Liver (tissue), 9 donors: ENCODE measurements around the gene TIAM2. TPM values are rescaled to one million over a fixed set of nuclear protein-coding genes. Genes with fewer than 3 reads are reported as not detected.

Experiments used
- DNase-seq: peaks from one replicate; pipeline ENCODE4 v3.0.0-alpha.2; 2017; ENCODE audit warnings: low spot score
- H3K27ac ChIP-seq, 2 donors: one replicate each; pipeline ENCODE4 v1.7.0; 2013; ENCODE audit warnings: inconsistent platforms in 2 of 2, low read length in 2 of 2, control low read depth in 1 of 2, low read depth in 1 of 2, mild to moderate bottlenecking in 1 of 2
- H3K27me3 ChIP-seq, 4 donors: one replicate each; pipeline versions ENCODE4 v1.6.1 to v1.7.0; 2013; ENCODE audit warnings: low read length in 3 of 4, inconsistent platforms in 1 of 4, mild to moderate bottlenecking in 1 of 4, moderate library complexity in 1 of 4; ENCODE audit not compliant: control insufficient read depth in 4 of 4, insufficient read depth in 4 of 4
- H3K36me3 ChIP-seq, 4 donors: one replicate each; pipeline versions ENCODE4 v1.6.1 to v1.7.0; 2013; ENCODE audit warnings: low read length in 3 of 4, mild to moderate bottlenecking in 3 of 4, low read depth in 1 of 4, moderate library complexity in 1 of 4; ENCODE audit not compliant: control insufficient read depth in 4 of 4, insufficient read depth in 3 of 4
- H3K4me1 ChIP-seq, 4 donors: one replicate each; pipeline versions ENCODE4 v1.6.1 to v1.7.0; 2013; ENCODE audit warnings: low read length in 3 of 4, mild to moderate bottlenecking in 3 of 4, moderate library complexity in 1 of 4; ENCODE audit not compliant: control insufficient read depth in 4 of 4, insufficient read depth in 4 of 4
- H3K4me3 ChIP-seq, 3 donors: one replicate each; pipeline versions ENCODE4 v1.6.1 to v1.7.0; 2013; ENCODE audit warnings: low read length in 3 of 3, control low read depth in 1 of 3, low read depth in 1 of 3, mild to moderate bottlenecking in 1 of 3
- H3K9ac ChIP-seq, 2 donors: one replicate each; pipeline ENCODE4 v1.7.0; 2013; ENCODE audit warnings: low read length in 2 of 2, mild to moderate bottlenecking in 2 of 2, moderate library complexity in 2 of 2, control low read depth in 1 of 2, low read depth in 1 of 2
- H3K9me3 ChIP-seq, 4 donors: one replicate each; pipeline versions ENCODE4 v1.6.1 to v1.7.0; 2013; ENCODE audit warnings: low read length in 3 of 4; ENCODE audit not compliant: control insufficient read depth in 4 of 4
- EGR1 ChIP-seq, 2 donors: IDR thresholded peaks; 2 replicates each; pipeline ENCODE4 v1.6.1; 2016 to 2018; ENCODE audit warnings: antibody characterized with exemption in 2 of 2, low read depth in 2 of 2
- FOXA1 ChIP-seq: IDR thresholded peaks from 2 replicates; pipeline ENCODE4 v1.6.1; 2016; ENCODE audit warnings: antibody characterized with exemption
- FOXA2 ChIP-seq: IDR thresholded peaks from 2 replicates; pipeline ENCODE4 v1.6.1; 2016; ENCODE audit warnings: antibody characterized with exemption
- GABPA ChIP-seq, 2 donors: IDR thresholded peaks in 1 of 2; conservative IDR thresholded peaks in 1 of 2; 2 replicates each; pipeline ENCODE4 v1.6.1; 2016; ENCODE audit warnings: antibody characterized with exemption in 2 of 2, mild to moderate bottlenecking in 1 of 2, moderate library complexity in 1 of 2
- HNF4A ChIP-seq, 2 donors: conservative IDR thresholded peaks; 2 replicates each; pipeline ENCODE4 v1.6.1; 2016; ENCODE audit warnings: antibody characterized with exemption in 2 of 2, mild to moderate bottlenecking in 2 of 2
- HNF4G ChIP-seq: IDR thresholded peaks from 2 replicates; pipeline ENCODE4 v1.6.1; 2016; ENCODE audit warnings: antibody characterized with exemption
- JUND ChIP-seq, 2 donors: IDR thresholded peaks; 2 replicates each; pipeline ENCODE4 v1.6.1; 2016; ENCODE audit warnings: antibody characterized with exemption in 2 of 2
- NR2F2 ChIP-seq: IDR thresholded peaks from 2 replicates; pipeline ENCODE4 v1.6.1; 2016; ENCODE audit warnings: antibody characterized with exemption
- RAD21 ChIP-seq, 2 donors: IDR thresholded peaks; 2 replicates each; pipeline ENCODE4 v1.6.1; 2016; ENCODE audit warnings: antibody characterized with exemption in 2 of 2, mild to moderate bottlenecking in 2 of 2
- RXRA ChIP-seq, 2 donors: IDR thresholded peaks; 2 replicates each; pipeline ENCODE4 v1.6.1; 2017 to 2018; ENCODE audit warnings: antibody characterized with exemption in 2 of 2, mild to moderate bottlenecking in 1 of 2
- SP1 ChIP-seq: IDR thresholded peaks from 2 replicates; pipeline ENCODE4 v1.6.1; 2018; ENCODE audit warnings: antibody characterized with exemption, mild to moderate bottlenecking
- TAF1 ChIP-seq: conservative IDR thresholded peaks from 2 replicates; pipeline ENCODE4 v1.6.1; 2016; ENCODE audit warnings: antibody characterized with exemption, mild to moderate bottlenecking
- YY1 ChIP-seq: IDR thresholded peaks from 2 replicates; pipeline ENCODE4 v1.6.1; 2016; ENCODE audit warnings: antibody characterized with exemption, mild to moderate bottlenecking
- ZBTB33 ChIP-seq: IDR thresholded peaks from 2 replicates; pipeline ENCODE4 v1.6.1; 2016; ENCODE audit warnings: antibody characterized with exemption
- WGBS: extraction: QIAGEN DNeasy Blood & Tissue Kit; methylation state at CpG from one replicate; pipeline ENCODE4 v1.1.7; 2013; 5-methylcytosine and 5-hydroxymethylcytosine counted together
- polyA plus RNA-seq, 2 donors: library from polyadenylated mRNA; stranded (reverse) in 1 of 2; unstranded in 1 of 2; fragments of 200-250 nt in 1 of 2; fragments of >200 nt in 1 of 2; fragmentation: Nextera tagmentation in 1 of 2; extraction: Ambion mirVana in 1 of 2; gene quantifications; one replicate each; pipeline versions ENCODE4 v1.2.1 to v1.2.3, GENCODE V29; 2013 to 2015
- total RNA-seq, 2 donors: library from RNA; depleted of rRNA; stranded (reverse); fragments of >200 nt; gene quantifications; one replicate each; pipeline ENCODE4 v1.2.3, GENCODE V29; 2014
- TF ChIP-seq, protein P1 (sequence below): IDR thresholded peaks from 2 replicates; pipeline ENCODE4 v1.6.1; 2016; ENCODE audit warnings: antibody characterized with exemption, mild to moderate bottlenecking
- TF ChIP-seq, protein P2 (sequence below): IDR thresholded peaks from 2 replicates; pipeline ENCODE4 v1.6.1; 2016; ENCODE audit warnings: antibody characterized with exemption
- TF ChIP-seq, protein P3 (sequence below): fragments of 150-350 bp; IDR thresholded peaks from 2 replicates; pipeline ENCODE4 v1.5.1; 2017; ENCODE audit warnings: improper control_type of control experiment, low read depth, low read length; ENCODE audit not compliant: missing input control
- TF ChIP-seq, protein P4 (sequence below): IDR thresholded peaks from 2 replicates; pipeline ENCODE4 v1.6.1; 2016; ENCODE audit warnings: antibody characterized with exemption
- donor health status: healthy.
- donor health status: healthy.
- donor health status: healthy.
- donor health status: healthy.
- donor health status: healthy.

TIAM2 gene
- total and polyA plus RNA-seq, 4 donors = 0.62 to 3.7 (median 2.4) TPM

GRCh38 chr6:155241966-155242365, 246.9 kb downstream of the TIAM2 start:
- Histone ChIP-seq H3K27me3 (no peaks in the 10 kb centered on the region), H3K9ac (no peak overlapping the region), H3K36me3 (no peaks in the 10 kb centered on the region), H3K4me3 (no peak overlapping the region), H3K4me1 (no peaks in the 10 kb centered on the region), H3K9me3 (no peaks in the 10 kb centered on the region), H3K27ac (no peak overlapping the region)
- TF ChIP-seq ZBTB33 (no peak), RXRA (IDR thresholded peaks at IDR 0.05) (no peak), NR2F2 (no peak), FOXA2 (no peak), GABPA (IDR thresholded peaks at IDR 0.05 in 1 of 2, conservative IDR thresholded peaks at IDR 0.05 in 1 of 2) (no peak), EGR1 (IDR thresholded peaks at IDR 0.05; ENCODE audit: low read depth in 2 of 2) (no peak), HNF4A (conservative IDR thresholded peaks at IDR 0.05) (no peak), RAD21 (IDR thresholded peaks at IDR 0.05) (no peak), FOXA1 (no peak), SP1 (no peak), JUND (IDR thresholded peaks at IDR 0.05) (no peak), YY1 (no peak), HNF4G (no peak), TAF1 (no peak)
- TF ChIP-seq, protein P1, sequence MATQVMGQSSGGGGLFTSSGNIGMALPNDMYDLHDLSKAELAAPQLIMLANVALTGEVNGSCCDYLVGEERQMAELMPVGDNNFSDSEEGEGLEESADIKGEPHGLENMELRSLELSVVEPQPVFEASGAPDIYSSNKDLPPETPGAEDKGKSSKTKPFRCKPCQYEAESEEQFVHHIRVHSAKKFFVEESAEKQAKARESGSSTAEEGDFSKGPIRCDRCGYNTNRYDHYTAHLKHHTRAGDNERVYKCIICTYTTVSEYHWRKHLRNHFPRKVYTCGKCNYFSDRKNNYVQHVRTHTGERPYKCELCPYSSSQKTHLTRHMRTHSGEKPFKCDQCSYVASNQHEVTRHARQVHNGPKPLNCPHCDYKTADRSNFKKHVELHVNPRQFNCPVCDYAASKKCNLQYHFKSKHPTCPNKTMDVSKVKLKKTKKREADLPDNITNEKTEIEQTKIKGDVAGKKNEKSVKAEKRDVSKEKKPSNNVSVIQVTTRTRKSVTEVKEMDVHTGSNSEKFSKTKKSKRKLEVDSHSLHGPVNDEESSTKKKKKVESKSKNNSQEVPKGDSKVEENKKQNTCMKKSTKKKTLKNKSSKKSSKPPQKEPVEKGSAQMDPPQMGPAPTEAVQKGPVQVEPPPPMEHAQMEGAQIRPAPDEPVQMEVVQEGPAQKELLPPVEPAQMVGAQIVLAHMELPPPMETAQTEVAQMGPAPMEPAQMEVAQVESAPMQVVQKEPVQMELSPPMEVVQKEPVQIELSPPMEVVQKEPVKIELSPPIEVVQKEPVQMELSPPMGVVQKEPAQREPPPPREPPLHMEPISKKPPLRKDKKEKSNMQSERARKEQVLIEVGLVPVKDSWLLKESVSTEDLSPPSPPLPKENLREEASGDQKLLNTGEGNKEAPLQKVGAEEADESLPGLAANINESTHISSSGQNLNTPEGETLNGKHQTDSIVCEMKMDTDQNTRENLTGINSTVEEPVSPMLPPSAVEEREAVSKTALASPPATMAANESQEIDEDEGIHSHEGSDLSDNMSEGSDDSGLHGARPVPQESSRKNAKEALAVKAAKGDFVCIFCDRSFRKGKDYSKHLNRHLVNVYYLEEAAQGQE = no peak
- TF ChIP-seq, protein P2, sequence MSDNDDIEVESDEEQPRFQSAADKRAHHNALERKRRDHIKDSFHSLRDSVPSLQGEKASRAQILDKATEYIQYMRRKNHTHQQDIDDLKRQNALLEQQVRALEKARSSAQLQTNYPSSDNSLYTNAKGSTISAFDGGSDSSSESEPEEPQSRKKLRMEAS = no peak
- TF ChIP-seq, protein P3, sequence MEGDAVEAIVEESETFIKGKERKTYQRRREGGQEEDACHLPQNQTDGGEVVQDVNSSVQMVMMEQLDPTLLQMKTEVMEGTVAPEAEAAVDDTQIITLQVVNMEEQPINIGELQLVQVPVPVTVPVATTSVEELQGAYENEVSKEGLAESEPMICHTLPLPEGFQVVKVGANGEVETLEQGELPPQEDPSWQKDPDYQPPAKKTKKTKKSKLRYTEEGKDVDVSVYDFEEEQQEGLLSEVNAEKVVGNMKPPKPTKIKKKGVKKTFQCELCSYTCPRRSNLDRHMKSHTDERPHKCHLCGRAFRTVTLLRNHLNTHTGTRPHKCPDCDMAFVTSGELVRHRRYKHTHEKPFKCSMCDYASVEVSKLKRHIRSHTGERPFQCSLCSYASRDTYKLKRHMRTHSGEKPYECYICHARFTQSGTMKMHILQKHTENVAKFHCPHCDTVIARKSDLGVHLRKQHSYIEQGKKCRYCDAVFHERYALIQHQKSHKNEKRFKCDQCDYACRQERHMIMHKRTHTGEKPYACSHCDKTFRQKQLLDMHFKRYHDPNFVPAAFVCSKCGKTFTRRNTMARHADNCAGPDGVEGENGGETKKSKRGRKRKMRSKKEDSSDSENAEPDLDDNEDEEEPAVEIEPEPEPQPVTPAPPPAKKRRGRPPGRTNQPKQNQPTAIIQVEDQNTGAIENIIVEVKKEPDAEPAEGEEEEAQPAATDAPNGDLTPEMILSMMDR = no peak
- TF ChIP-seq, protein P4, sequence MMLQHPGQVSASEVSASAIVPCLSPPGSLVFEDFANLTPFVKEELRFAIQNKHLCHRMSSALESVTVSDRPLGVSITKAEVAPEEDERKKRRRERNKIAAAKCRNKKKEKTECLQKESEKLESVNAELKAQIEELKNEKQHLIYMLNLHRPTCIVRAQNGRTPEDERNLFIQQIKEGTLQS = no peak
- DNase-seq = no peak
- 85% methylated on average over 8 of the region's 8 CpGs for WGBS
